ENCODE results near the gene CYBA.

The CYBA gene

GRCh38 chr16:88623858-88624257 lies 27.0 kb downstream of the CYBA start:
- intact Hi-C loops (cut with DNase I; ENCODE audit: low total_unique reads), result no loop called here
- peaks cover 78 to 94% (median 78%) of the 10 kb centered on the region in 3 donors for H3K36me3 ChIP-seq
- TF ChIP-seq CTCF (IDR thresholded peaks at IDR 0.05), result no peak

DNA sequence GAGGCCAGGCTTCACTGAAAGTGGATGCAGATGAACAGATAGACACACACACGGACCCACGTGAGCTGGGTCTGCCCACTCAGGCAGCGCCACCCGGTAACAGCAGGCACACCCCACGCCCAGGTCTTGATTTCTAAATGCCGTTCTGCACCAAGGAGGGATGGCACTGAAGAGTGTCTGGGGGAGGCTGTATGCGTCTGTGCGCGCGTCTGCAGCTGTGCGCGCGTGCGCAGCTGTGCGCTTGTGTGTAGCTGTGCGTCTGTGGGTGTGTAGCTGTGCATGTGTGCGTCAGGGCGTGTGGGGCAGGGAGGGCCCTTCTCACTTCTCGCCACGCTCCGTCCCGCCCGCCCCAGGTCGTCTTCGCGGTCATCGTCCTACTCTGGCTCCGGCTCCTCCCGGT lies 28.0 kb downstream of the CYBA start:
- Histone ChIP-seq H3K9me3 (no peaks in the 10 kb centered on the region), H3K4me3 (no peak overlapping the region), H3K36me3 (peaks cover 71 to 94% (median 71%) of the 10 kb centered on the region in 3 donors), H3K27ac (no peak overlapping the region), H3K4me1 (no peaks in the 10 kb centered on the region), H3K27me3 (no peaks in the 10 kb centered on the region)
- intact Hi-C loops (cut with DNase I; ENCODE audit: low total_unique reads), result no loop called here
- no peak for DNase-seq
- TF ChIP-seq CTCF (IDR thresholded peaks at IDR 0.05), result no peak

More at GRCh38 chr16:88623858-88624257, 27.0 kb downstream of the CYBA start:
- H3K4me1 ChIP-seq, result no peaks in the 10 kb centered on the region
- H3K27me3 ChIP-seq, result no peaks in the 10 kb centered on the region
- no peak overlapping the region for H3K27ac ChIP-seq
- H3K4me3 ChIP-seq, result no peak overlapping the region
- H3K9me3 ChIP-seq, result no peaks in the 10 kb centered on the region
- no peak for DNase-seq

DNA sequence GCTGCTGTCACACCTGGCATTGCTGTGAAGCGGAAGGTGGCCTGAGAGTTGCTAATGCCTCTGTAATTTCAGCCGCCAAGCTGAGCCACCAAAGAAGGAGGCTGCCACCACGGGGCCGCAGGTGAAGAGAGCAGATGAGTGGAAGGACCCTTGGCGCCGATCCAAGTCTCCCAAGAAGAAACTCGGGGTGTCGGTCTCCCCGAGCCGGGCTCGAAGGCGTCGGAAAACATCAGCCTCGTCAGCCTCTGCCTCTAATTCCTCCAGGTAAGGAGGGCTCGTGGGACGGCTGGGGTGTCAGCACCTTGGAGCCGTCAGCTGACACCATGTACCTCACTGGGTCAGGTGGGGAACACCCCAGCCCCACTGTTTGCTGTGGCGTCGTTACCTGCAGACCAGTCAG lies 28.7 kb downstream of the CYBA start:
- intact Hi-C loops (cut with DNase I; ENCODE audit: low total_unique reads), result no loop called here

DNA sequence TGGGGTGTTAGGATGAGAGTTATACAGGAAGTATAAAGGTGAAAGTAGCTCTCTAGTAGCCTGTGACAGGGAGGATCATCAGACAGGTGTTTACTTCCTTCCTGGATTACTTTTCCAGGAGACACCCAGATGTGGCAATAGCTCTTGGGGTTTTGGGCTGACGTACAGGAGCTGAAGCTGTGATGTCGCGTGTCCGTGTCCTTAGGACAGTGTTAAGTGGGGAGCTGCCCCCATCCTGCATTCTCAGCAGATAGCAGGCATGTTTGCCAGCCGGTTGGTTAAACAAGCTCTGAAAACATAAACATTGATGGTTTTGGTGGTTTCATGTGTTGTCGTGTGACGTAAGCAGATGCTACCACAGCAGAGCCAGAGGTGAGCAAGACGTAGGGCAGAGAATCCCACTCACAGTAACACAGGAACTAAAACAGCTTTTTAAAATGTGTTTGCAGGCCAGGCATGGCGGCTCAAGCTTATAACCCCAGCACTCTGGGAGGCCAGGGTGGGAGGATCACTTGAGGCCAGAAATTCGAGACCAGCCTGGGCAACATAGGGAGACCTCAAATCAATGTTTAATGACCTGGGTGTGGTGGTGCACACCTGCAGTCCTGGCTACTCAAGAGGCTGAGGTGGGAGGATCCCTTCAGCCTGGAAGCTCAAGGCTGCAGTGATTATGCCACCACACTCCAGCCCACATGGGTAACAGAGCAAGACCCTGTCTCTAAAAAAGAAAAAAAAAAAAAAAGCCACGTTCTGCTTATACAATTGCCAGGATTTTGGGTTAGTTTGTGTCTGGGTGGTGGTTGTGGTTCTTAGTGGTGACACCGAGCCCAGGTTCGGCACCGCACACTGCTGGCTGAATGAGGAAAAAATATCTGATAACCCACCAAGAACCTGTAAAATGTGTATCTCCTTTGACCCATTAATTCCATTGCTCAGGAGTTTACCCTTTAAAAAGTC lies 30.7 kb downstream of the CYBA start:
- Histone ChIP-seq H3K4me3 (no peak overlapping the region), H3K4me1 (peaks cover 0 to 10% (median 0%) of the 10 kb centered on the region in 4 donors), H3K36me3 (peaks cover 47 to 82% (median 57%) of the 10 kb centered on the region in 3 donors), H3K27ac (no peak overlapping the region), H3K9me3 (no peaks in the 10 kb centered on the region), H3K27me3 (no peaks in the 10 kb centered on the region)
- no peak for DNase-seq
- intact Hi-C loops (cut with DNase I; ENCODE audit: low total_unique reads), result no loop called here
- TF ChIP-seq CTCF (IDR thresholded peaks at IDR 0.05), result no peak

More for the DNA sequence above, 28.7 kb downstream of the CYBA start:
- TF ChIP-seq CTCF (IDR thresholded peaks at IDR 0.05), result no peak
- Histone ChIP-seq H3K27me3 (no peaks in the 10 kb centered on the region), H3K4me1 (no peaks in the 10 kb centered on the region), H3K9me3 (no peaks in the 10 kb centered on the region), H3K27ac (no peak overlapping the region), H3K4me3 (no peak overlapping the region), H3K36me3 (peaks cover 66 to 92% (median 67%) of the 10 kb centered on the region in 3 donors)
- DNase-seq, result no peak

DNA sequence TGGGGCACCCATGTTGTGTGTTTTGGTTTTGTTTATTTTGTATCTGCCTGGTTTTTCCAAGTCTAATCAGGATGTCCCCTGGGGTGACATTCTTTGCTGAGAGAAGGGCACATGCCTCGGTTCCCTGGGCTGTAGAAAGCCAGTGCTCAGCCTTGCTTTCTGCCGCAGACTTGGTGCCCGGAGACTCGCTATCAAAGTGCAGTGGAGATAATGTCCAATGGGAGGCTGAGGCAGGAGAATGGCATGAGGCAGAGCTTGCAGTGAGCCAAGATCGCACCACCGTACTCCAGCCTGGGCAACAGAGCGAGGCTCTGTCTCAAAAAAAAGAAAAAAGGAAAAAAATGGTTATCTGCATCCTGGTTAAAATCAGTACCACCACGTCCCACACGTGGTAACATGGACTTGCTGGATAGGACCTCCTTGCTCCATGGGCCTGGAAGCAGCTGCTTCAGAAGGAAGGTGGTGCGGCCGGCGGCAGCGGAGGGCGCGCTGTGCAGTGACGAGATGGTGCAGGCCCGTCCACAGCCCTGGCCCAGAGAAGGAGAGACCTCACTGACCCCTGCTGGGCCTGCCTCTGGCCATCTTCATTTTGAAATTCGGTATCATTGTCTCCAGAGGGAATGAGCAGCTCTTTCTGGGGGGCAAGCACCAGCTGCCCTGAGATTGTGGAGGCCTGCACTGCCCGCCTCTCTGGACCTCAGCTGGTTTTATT lies 31.7 kb downstream of the CYBA start:
- intact Hi-C loops (cut with DNase I; ENCODE audit: low total_unique reads), result no loop called here
- DNase-seq, result no peak
- TF ChIP-seq CTCF (IDR thresholded peaks at IDR 0.05), result no peak
- Histone ChIP-seq H3K36me3 (peaks cover 37 to 78% (median 47%) of the 10 kb centered on the region in 3 donors), H3K4me3 (no peak overlapping the region), H3K27me3 (no peaks in the 10 kb centered on the region), H3K4me1 (peaks cover 0 to 10% (median 0%) of the 10 kb centered on the region in 4 donors), H3K9me3 (no peaks in the 10 kb centered on the region), H3K27ac (no peak overlapping the region)
